GM23338 (cell line): Measurements from ENCODE around the gene WFDC8. TPM values are rescaled to one million over a fixed set of nuclear protein-coding genes. Genes with fewer than 3 reads are reported as not detected.
"Not testable (repeated sequence)": the region's sequence is repeated elsewhere in the genome, so short reads cannot be mapped to it uniquely, and the experiment has no call there.

Experiments
- ATAC-seq: fragments of 200-7000 bp; cut with Tn5 transposase; 3 replicates; pipeline ENCODE4 v1.9.1; 2020
- DNase-seq: peaks from one replicate; pipeline ENCODE4 v3.0.0-alpha.2; 2015; ENCODE audit warnings: low spot score
- H2AFZ ChIP-seq: fragments of 200-600 bp; sonication (generic); 2 replicates; pipeline ENCODE4 v1.8.0; 2016; ENCODE audit warnings: antibody characterized with exemption, mild to moderate bottlenecking, moderate library complexity
- H3F3A ChIP-seq: fragments of 200-600 bp; sonication (generic); replicated peaks from 2 replicates; pipeline ENCODE4 v1.8.0; 2017; ENCODE audit warnings: antibody characterized with exemption, mixed run types, low read depth
- H3K27ac ChIP-seq: fragments of 200-600 bp; sonication (generic); 2 replicates; pipeline ENCODE4 v1.6.1; 2016; ENCODE audit warnings: low read depth
- H3K27me3 ChIP-seq: fragments of 200-600 bp; sonication (generic); 2 replicates; pipeline ENCODE4 v1.8.0; 2016; ENCODE audit warnings: mild to moderate bottlenecking, mixed run types, moderate library complexity; ENCODE audit not compliant: insufficient read depth
- H3K36me3 ChIP-seq: fragments of 200-600 bp; sonication (generic); 2 replicates; pipeline ENCODE4 v1.8.0; 2016; ENCODE audit warnings: mild to moderate bottlenecking; ENCODE audit not compliant: insufficient read depth
- H3K4me1 ChIP-seq: fragments of 200-600 bp; sonication (generic); 2 replicates; pipeline ENCODE4 v1.8.0; 2016; ENCODE audit warnings: mild to moderate bottlenecking, moderate library complexity; ENCODE audit not compliant: insufficient read depth
- H3K4me2 ChIP-seq: fragments of 200-600 bp; sonication (generic); 2 replicates; pipeline ENCODE4 v1.7.1; 2017; ENCODE audit warnings: mixed run types
- H3K4me3 ChIP-seq: fragments of 200-600 bp; sonication (generic); 2 replicates; pipeline ENCODE4 v1.6.1; 2016; ENCODE audit warnings: mixed run types
- H3K79me2 ChIP-seq: fragments of 200-600 bp; sonication (generic); replicated peaks from 2 replicates; pipeline ENCODE4 v1.8.0; 2017; ENCODE audit warnings: mild to moderate bottlenecking; ENCODE audit not compliant: insufficient read depth
- H3K9me2 ChIP-seq: fragments of 200-600 bp; sonication (generic); 2 replicates; pipeline ENCODE4 v1.8.0; 2017; ENCODE audit not compliant: insufficient read depth
- H4K20me1 ChIP-seq: fragments of 200-600 bp; sonication (generic); replicated peaks from 2 replicates; pipeline ENCODE4 v1.8.0; 2017; ENCODE audit warnings: mild to moderate bottlenecking; ENCODE audit not compliant: insufficient read depth
- H3K27ac Mint-ChIP-seq: 2 replicates; pipeline ENCODE4 v1.8.0; 2020; ENCODE audit warnings: inconsistent platforms, mild to moderate bottlenecking, moderate library complexity, mixed read lengths
- H3K27me3 Mint-ChIP-seq: 3 replicates; pipeline ENCODE4 v1.8.0; 2022; ENCODE audit warnings: low read depth, mild to moderate bottlenecking, moderate library complexity, mixed read lengths, inconsistent platforms; ENCODE audit not compliant: insufficient read depth, poor library complexity
- H3K36me3 Mint-ChIP-seq: 3 replicates; pipeline ENCODE4 v1.8.0; 2021; ENCODE audit warnings: low read depth, mild to moderate bottlenecking, inconsistent platforms, moderate library complexity, mixed read lengths
- H3K4me1 Mint-ChIP-seq: 3 replicates; pipeline ENCODE4 v1.8.0; 2020; ENCODE audit warnings: mild to moderate bottlenecking, inconsistent platforms, mixed read lengths
- H3K4me3 Mint-ChIP-seq: 3 replicates; pipeline ENCODE4 v1.8.0; 2021; ENCODE audit warnings: moderate library complexity, mild to moderate bottlenecking, inconsistent platforms, mixed read lengths
- H3K9me3 Mint-ChIP-seq: 3 replicates; pipeline ENCODE4 v1.8.0; 2020; ENCODE audit warnings: moderate library complexity, mild to moderate bottlenecking, inconsistent platforms, mixed read lengths
- CREB1 ChIP-seq: fragments of 250-450 bp; sonication (Bioruptor Pico); IDR thresholded peaks from 2 replicates; pipeline ENCODE4 v1.5.0; 2020; ENCODE audit warnings: low read depth, mild to moderate bottlenecking, moderate library complexity
- ETS1 ChIP-seq: IDR thresholded peaks from 2 replicates; pipeline ENCODE4 v1.6.1; 2016; ENCODE audit warnings: antibody characterized with exemption
- EZH2 ChIP-seq: fragments of 200-600 bp; sonication (generic); IDR thresholded peaks from one replicate; pipeline ENCODE4 v1.8.0; 2017; ENCODE audit warnings: antibody characterized with exemption, mild to moderate bottlenecking, low read depth; ENCODE audit not compliant: unreplicated experiment
- JUNB ChIP-seq: IDR thresholded peaks from one replicate; pipeline ENCODE4 v1.6.1; 2016; ENCODE audit warnings: antibody characterized with exemption; ENCODE audit not compliant: unreplicated experiment
- NANOG ChIP-seq: IDR thresholded peaks from 2 replicates; pipeline ENCODE4 v1.6.1; 2016; ENCODE audit warnings: antibody characterized with exemption, borderline replicate concordance
- REST ChIP-seq: IDR thresholded peaks from one replicate; pipeline ENCODE4 v1.6.1; 2018; ENCODE audit warnings: antibody characterized with exemption; ENCODE audit not compliant: unreplicated experiment
- ZNF331 ChIP-seq: fragments of 250-450 bp; sonication (Bioruptor Pico); IDR thresholded peaks from 2 replicates; pipeline ENCODE4 v1.5.0; 2020; ENCODE audit warnings: low read depth, mild to moderate bottlenecking, moderate library complexity
- ZNF462 ChIP-seq: fragments of 250-450 bp; sonication (Bioruptor Pico); IDR thresholded peaks from 2 replicates; pipeline ENCODE4 v1.5.0; 2020; ENCODE audit warnings: mild to moderate bottlenecking, moderate library complexity
- polyA plus RNA-seq: library from polyadenylated mRNA; unstranded; fragments of >200 nt; fragmentation: Nextera tagmentation; extraction: Ambion mirVana; gene quantifications from 2 replicates; pipeline ENCODE4 v1.2.1, GENCODE V29; 2016
- total RNA-seq: library from RNA; depleted of rRNA; stranded (reverse); fragments of >200 nt; shearing (Covaris generic); gene quantifications from 2 replicates; pipeline ENCODE4 v1.2.3, GENCODE V29; 2014

The WFDC8 gene
- total and polyA plus RNA-seq, 2 experiments from 2014 or later, result 0.23 TPM; not detected in 1

- TF ChIP-seq REST (no peak), ETS1 (no peak), CREB1 (CRISPR knock-in tag) (no peak)
Observed at GRCh38 chr20:45575931-45576330, 3.2 kb downstream of the WFDC8 start (continued).

- H3K27ac Mint-ChIP-seq, H3K4me2 ChIP-seq, H3K27me3 ChIP-seq, H3K4me3 ChIP-seq, DNase-seq, H3F3A ChIP-seq, H3K36me3 ChIP-seq, H2AFZ ChIP-seq, H3K9me2 ChIP-seq, H3K9me3 Mint-ChIP-seq, ATAC-seq, H3K36me3 Mint-ChIP-seq, H3K4me1 Mint-ChIP-seq, H3K27ac ChIP-seq, H3K27me3 Mint-ChIP-seq, H3K4me1 ChIP-seq, H4K20me1 ChIP-seq, H3K4me3 Mint-ChIP-seq, H3K79me2 ChIP-seq: not testable (repeated sequence)
Observed at GRCh38 chr20:45569650-45570049, 9.4 kb downstream of the WFDC8 start.

GRCh38 chr20:45564760-45565276, 14.3 kb downstream of the WFDC8 start:
- Mint-ChIP-seq H3K4me1 (peaks cover 6% of the 10 kb centered on the region; the same call in 2 of the 3 replicates), H3K27me3 (peaks cover 4% of the 10 kb centered on the region), H3K9me3 (no peaks in the 10 kb centered on the region; the same call in 2 of the 3 replicates), H3K27ac (no peak overlapping the region), H3K4me3 (no peak overlapping the region), H3K36me3 (no peaks in the 10 kb centered on the region)
- Histone ChIP-seq H3K27me3 (no peaks in the 10 kb centered on the region), H3K79me2 (no peaks in the 10 kb centered on the region), H2AFZ (peak overlapping the region; percentile 83; the same call in 1 of the 2 replicates), H3K4me2 (no peak overlapping the region), H3K9me2 (peaks cover 2% of the 10 kb centered on the region; the same call in 1 of the 2 replicates), H3K4me1 (no peaks in the 10 kb centered on the region; the same call in 1 of the 2 replicates), H4K20me1 (no peaks in the 10 kb centered on the region), H3K27ac (no peak overlapping the region), H3K4me3 (no peak overlapping the region), H3F3A (no peaks in the 10 kb centered on the region), H3K36me3 (no peaks in the 10 kb centered on the region)
- ATAC-seq (no peak), DNase-seq (no peak)
- TF ChIP-seq ZNF462 (CRISPR knock-in tag) (no peak), JUNB (no peak), ZNF331 (CRISPR knock-in tag) (no peak), NANOG (no peak), EZH2 (no peak), ETS1 (no peak)
